SKM-1 (cell line): ENCODE data around the gene KRT74.

Experiments
- DNase-seq: peaks from one replicate; lab custom pipeline; 2025; ENCODE audit not compliant: unreplicated experiment; lab: John Stamatoyannopoulos, UW

Gene KRT74

DNA sequence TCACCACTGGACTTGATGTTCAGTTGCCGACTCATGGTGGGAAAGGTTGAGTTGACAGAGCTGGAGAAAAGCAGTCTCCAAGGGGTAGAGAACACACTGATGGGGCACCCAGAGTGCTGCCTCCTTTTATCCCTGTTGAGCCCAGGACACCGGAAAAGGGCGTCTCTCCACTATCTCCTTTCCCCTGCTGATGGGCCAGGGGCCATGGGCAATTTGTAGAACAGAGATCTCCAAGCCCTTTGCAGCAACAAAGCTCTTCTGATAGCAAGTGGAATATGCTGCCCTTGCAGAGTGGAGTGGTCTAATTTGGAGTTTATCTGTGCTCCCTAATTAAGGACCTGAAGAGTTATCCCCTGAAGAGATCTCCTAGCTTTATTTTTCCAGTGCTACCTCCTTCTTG lies at the start of gene KRT74:
Gene KRT74 (minus strand): TSS at position 101 of the 400 bp plus-strand sequence. CDS start 66 bp downstream, at position 35.
- DNase-seq: no peak

DNA sequence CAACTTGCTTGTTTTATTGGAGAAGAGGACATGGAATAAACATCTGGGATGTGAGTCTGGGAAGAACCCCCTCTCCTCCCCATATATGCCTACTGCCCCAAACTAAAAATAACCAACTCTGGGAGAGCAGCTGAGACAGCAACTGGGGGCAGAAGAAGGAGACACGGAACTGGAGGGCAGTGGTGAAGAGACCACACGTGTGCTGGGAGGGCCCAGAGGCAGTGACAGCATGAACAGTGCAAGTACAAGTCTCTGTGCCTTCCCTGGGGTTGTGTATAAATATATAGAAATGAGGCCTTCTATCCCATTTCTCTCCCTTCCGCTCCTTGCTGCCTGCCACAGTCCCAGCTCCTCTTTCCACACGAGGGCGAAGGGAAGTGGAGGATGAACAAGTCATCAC lies 48.7 kb upstream of the KRT74 start:
- no peak for DNase-seq

DNA sequence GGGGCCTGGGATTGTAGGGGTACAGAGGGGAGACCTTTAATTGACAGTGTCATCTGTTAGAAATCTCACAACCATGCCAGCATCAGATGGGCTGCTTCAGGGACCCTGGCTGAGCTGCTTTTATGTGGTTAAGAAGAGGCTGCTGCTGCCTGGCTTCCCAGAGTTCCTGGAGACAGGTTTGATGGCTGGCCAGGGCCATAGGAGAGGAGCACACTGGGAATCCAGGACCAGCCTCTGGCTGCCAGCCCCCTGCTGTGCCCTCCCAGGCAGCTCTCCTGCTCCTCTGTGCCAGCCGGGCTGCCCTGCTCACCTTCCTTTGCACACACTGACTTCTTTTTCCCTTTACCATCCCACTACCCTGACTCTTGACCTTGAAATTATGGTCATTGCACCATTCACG lies 45.2 kb upstream of the KRT74 start:
- no peak for DNase-seq

DNA sequence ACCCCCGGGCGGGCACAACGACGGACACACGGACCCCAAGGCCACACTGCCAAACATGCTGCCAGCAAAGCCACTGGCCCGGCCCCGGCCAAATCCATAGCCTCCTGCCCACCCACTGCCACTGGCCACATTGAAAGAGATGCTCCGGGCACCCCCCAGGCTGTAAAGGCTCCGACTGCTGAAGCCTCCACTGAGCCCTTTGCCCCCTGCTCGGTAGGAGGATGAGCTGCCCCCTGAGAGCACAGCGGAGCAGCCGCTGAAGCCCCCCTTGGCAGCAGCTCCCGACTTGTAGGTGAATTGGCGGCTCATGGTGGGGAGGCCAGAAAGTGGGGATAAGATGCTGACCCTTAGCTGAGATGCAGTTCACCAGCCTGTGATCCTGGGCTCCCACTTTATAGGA lies 44.6 kb upstream of the KRT74 start, which contains the start of gene KRT73:
Gene KRT73 (minus strand): TSS at position 344 of the 400 bp plus-strand sequence. CDS start 35 bp downstream, at position 309.
- DNase-seq: no peak

DNA sequence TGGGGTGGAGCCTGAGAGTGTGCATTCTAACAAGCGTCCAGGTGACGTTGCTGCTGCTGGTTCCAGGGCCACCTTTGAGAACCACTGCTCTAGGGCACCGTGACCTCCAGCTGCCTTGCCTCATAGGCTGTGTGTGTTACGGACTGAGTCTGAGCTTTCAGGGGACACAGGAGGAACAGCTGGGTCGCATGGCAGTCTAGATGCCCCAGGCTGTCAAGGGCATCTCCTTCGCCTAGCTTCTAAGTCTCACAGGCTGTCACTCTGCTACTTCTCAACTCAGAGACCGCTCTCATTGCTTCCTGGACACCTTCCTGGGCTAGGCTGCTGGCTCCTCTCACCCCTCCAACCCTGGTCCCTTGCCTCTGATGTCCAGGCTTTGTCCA lies 43.8 kb upstream of the KRT74 start:
- no peak for DNase-seq

DNA sequence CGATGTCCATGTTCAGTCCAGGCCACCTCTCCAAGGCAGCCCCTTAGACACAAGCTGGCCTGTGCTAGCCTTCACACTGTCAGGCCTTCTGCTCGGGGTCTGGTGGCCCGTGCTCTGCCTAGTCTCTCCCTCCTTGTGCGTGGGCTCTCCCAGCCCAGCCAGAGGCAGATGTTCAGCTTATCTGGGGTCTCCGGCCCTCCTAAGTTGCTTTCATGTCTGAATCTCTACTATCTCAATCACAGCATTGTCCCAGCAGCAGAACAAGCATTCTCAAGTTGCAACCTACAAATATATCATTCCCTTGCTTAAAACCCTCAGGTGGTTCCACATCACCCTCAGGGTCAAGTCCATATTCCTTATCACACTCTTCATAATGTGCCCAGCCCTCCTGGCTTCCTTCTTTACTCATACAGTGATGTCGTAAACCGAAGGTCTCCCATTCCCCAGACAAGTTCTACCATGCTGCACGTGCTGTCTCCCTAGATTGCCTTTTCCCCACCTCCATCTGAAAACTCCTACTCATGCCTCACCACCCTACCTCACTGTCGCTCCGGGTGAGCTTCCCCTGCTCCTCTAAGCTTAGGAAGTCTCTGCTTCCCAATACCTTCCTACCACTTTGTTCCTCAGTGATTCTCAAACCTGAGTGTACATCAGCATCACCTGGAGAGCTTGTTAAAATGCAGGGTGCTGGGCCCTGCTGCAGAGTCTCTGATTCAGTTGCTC lies 43.2 kb upstream of the KRT74 start:
- DNase-seq: no peak

DNA sequence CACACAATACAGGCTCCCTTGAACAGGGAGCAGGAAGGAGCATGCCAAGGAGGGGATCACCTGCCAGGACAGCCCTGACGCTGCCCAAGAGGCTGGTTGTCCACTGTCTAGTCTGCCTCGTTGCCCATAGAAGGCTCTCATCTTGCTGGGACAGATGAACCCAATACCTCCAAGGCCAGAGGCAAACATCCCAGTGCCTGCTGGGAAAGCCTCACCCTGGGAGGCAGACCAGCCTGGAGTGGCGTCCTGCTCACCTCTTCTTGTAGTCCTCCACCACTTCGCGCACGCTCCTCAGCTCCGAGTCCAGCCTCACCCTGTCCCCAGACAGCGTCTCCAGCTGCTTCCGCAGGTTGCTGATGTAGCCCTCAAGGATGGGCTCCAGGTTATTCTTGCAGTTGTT lies 42.3 kb upstream of the KRT74 start:
- DNase-seq: no peak

DNA sequence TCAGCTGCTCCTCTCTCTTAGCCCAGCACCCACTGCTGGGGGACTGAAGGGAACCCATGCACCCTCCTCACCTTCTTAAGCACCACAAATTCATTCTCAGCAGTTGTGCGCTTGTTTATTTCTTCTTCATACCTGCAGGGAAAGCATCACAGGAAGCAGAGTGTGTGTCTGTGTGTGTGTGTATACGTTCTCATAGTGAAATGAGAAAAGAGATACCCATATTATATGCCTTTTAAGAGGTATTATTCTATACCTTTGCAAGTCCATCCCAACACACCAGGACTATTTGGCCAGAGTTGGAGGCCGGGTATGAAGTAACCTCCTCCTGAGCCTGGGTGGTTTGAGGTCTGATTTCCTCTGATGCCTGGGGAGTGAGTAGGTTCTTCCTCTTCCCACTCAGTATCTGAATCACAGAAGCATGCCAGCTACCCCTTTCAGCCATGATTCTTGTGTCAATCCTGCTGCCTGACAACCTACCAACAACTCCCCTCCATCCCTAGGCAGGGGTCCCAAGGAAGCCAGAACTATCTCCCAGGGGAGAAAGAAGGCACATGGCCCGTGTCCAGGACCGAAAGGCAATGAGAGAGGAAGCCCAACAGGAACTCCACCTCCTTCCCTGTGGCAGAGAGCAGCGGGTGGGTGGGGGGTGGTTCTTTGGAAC lies 41.7 kb upstream of the KRT74 start:
- DNase-seq: no peak

DNA sequence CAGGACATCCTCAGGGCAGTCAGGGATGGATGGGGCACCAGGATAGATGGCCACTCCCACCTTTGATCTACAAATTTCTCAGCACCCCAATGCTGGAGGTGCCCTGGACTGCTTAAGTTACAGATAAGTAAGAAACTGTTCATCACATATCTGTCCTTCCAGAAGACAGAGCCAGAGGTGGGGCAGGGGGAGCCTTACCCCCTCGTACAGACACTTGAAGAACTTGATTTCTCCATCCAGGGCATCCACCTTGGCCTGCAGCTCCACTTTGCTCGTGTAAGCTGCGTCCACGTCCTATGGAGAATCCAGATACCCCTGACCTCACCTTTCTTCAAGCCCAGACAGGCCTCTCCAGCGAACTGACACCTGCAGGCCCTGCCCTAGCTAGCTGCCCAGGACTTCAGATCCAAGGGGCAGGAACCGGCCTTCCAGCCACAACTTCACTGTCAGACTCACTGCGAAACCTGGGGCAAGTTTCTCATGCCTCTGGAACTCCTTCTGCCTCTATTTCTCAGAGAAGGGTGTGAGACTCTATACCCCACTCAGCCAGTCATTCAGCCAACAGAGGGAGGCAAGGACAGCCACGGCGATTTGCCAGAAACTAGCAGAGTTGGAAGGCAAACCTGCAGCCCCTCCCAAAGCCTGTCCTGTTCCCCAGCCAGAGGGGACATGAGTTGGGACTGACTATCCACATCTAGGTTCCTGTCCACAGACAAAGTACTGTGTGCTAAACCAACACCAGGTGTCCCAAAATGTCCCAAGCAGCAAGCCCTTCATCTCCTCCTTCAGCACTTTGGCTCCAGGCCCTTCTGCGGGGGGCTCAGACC lies 41.0 kb upstream of the KRT74 start:
- DNase-seq: no peak

DNA sequence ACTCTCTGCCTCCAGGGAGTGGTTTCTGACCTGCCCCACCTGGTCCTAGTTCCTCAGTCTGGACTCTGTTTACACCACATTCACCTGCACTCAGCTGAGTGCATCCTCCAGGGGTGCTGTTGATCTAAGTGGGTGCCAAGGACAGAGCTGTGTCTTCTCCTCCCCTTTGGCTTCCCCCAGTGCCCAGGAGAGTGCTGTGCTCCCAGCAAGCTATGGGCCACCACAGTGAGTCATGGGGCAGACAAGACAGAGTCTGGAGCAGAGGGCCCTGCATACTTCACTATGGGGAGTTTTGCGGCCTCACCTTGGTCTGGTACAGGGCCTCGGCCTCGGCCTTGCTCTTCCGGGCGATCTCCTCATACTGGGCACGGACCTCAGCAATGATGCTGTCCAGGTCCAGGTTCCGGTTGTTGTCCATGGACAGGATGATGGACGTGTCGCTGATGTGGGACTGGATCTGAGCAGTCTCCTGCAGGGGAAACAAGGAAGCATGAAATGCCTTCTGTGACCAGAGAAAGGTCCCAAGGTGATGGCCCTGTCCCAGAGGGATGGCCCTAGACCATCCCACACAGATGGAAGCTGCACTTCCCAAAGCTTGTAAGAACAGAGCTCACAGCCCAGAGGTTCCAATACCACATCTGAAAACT lies 39.9 kb upstream of the KRT74 start:
- no peak for DNase-seq

DNA sequence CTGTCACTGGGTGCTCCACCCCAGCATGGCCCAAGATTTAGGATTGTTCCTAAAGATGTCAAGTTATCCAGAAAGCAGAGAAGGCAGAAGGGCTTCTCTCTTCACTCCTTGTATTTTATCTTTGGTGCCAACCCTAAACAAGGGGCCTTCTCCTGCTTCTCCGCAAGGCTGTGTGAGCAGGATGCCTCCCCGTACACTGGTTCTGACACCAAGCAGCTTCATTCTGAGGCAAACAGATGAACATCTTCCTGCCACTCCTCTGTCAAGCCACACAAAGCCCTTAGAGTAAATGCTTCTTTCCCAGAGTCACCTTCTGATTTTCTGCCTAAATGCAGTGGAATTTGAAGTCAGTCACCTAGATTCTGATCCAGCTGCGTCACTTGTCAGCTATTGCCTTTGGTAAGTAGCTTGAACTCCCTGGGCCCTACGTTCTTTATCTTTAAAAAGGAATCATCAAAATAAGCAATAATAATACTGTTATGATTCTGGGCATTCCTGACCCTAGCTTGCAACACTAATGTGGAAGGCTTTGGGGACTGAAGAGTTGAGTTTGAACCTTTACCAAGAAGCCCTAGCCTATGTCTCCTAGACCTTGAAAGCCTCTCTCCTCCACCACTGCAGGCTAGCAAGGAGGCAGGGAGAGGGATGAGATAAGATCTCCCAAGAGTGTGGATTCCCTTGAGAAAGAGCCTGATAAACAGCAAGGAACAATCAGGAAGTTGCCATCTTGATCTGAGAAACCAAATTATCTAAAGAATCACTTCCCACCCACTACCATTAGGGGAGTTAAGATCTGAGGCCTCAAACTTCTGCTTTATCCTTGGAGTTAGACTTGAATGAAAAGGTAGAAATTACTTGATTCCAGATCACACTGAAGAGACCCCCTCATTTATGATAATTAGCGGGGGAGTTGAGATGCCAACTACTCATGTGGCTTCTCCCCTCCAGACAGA lies 39.1 kb upstream of the KRT74 start:
- DNase-seq: no peak

DNA sequence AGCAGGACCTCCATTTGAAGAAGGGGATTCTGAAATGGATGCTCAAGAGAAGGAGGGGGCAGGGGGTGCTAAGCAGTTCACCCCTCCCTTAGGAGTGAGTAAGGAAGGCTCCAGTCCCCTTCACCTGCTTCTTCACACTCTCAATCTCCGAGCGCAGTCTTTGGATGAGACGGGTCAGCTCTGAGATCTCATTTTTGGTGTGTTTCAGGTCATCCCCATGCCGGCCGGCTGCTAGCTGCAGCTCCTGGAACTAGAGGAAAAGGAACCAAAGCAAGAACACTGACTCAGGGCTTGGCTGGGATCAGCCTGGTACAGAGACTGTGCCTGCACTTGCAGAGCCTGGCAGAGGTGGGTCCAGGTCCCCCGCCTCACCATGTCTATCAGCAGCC lies 37.4 kb upstream of the KRT74 start:
- DNase-seq: no peak

DNA sequence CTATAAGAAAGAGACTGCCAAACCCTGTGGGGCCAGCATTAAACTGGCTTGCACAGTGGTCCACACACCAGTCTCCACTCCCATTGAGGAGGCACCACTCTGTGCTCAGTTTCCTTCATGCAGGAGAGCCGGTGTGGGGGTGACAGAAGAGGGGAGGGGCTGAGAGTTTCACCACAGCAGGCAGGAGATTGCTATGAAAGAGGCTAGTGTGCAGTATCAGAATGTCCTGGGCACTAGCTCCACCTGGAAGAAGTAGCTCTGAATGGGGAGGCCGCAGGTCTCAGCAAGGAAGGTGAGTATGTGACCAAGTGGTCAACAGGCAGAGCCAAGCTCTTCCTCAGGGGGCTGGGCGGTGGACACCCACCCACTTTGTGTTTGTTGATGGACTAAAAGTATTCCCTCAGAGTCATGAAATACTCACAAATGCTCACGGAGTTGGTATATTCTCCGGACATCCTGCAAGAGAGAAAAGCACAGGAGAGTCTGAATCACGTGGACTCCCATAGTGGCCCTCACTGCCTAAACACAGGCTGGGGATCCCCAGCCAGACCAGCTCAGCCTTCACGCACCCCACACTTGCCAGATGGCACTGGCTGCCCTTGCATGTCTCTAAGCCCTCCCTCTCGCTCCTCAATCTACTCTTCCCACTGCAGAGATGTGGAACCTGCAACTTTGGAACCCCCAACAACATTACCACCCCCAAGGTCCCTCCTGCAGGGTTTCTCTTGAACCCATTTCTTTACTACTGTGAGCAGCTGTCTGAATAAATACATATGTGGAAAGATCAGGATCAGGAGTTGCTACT lies 35.4 kb upstream of the KRT74 start:
- DNase-seq: no peak

DNA sequence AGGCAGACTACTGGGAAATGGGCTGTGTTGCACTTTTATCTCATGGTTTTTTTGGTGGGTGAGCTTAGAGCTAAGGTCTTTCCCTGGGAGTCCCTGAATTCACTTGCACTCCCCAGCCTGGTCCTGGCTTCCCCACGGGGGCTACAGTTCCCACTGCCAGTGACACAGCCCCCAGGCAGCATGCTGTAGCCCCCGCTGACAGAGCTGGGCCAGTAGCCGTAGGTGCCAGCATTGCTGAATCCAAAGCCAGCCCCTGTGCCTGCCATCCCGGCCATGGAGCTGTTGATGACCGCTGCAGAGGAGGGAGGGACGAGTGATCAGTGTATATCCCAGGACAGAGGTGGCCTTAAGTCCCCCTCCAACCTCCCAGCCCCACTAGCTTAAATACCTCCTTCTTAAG lies 34.5 kb upstream of the KRT74 start:
- no peak for DNase-seq

DNA sequence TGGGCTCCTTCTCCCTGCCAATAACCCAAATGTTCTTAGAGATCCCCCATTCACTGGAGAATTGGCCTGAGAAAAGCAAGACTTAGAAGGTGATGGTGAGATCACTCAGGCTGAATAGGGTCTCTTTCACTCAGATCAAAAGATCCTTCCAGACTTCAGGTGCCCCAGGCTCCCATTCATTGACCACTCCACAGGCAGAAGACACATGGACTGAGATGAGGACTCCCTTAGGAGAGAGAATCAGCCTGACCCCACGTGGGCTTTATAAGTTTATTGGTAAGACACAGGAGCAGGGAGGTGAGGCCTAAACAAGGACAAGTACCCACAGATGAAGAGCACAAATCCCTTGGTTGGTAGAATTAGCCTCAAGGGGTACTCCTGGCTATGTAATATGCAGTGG lies 33.7 kb upstream of the KRT74 start:
- no peak for DNase-seq

DNA sequence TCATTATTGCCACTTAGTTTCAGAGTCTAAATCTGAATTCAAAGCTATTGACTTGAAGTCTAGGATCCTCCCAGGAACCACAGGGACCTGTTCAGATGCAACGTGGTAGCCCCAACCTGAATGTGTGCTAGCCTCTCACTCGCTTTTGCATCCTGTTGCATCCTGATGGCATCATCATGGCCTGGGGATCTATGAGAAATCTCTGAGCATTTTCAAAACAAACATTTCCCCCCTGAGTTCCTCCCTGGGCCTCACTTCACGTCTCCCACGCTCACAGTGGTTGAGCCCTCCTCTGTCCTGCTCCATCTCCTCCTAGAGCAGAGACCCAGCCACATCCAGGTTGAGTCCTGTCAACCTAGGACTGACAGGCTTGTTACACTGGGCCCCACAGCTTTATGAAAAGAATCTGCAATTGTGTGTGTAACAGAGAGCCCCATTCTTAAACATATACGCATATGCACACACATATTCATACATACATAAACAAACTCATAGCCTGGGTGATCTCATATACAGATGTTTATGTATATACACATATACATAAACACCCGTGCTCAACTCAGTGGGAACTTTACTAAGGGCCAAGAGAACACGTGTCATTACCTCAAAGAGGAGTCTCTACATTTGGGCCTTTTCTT lies 33.1 kb upstream of the KRT74 start:
- no peak for DNase-seq

DNA sequence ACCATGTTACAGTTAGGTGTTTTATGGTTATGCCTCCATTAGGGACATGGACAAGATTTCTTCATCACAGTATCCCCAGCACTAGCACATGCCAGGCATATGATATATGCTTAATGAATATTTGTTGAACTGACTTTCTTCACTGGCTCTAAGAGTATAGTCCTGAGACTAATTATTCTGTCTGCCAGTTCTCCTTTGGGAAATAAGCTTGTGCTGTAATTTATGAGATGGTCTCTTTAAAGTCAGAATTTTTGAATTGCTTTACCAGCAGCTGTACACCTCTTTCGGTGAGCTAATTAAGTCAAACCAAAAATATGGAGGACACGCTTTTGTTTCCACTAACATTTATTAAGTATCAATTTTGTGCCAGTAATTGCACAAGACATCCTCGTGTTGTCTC lies 32.5 kb upstream of the KRT74 start:
- DNase-seq: no peak

DNA sequence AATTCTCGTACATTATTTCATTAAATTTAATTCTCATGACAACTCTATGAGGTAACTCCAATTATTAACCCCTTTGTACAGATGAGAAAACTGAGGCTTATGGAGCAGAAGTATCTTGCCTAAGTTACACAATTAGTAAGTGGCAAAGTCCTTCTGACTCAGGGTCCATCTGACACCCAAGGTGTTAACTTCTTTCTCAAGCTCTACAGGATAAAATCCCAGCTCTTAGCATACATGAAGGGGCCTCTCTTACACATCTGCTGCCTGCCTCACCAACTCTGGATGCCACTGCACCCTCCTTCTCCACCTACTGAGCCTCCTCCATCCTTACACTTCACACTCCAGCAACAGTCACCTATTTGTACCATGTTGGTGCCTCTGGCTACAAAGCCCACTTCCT lies 31.9 kb upstream of the KRT74 start:
- DNase-seq: no peak

DNA sequence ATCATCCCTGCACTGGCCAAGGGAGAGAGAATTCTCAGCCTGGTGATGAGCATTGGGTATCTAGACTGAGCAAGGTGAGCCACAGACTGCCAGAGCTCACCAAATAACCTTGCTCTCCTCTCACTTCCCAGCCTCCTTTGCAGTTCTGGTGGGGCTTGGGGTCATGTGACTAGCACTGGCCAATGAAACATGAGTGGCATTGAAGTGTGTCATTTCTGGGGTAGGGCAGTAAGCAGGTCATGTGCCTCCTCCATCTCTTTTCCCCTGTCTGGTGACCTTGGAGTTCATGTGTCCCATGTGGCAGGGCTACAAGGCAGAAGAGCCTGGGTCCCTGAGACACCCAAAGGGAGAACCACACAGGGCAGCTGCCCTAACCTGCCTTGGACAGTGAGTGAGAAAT lies 31.2 kb upstream of the KRT74 start:
- no peak for DNase-seq
